Prostate gland (tissue), 2 donors: ENCODE results near the gene ZC3H18. TPM values are rescaled to one million over a fixed set of nuclear protein-coding genes. Genes with fewer than 3 reads are reported as not detected.

Experiments used
- DNase-seq: peaks from one replicate; pipeline ENCODE4 v3.0.0-alpha.2; 2019; ENCODE audit warnings: low spot score
- H3K27ac ChIP-seq, 2 donors: fragments of 200-600 bp; sonication (generic); 2 replicates each; pipeline ENCODE4 v1.5.1; 2017 to 2019
- H3K27me3 ChIP-seq: fragments of 200-600 bp; sonication (generic); replicated peaks from 2 replicates; pipeline ENCODE4 v1.5.1; 2019; ENCODE audit not compliant: insufficient read depth
- H3K36me3 ChIP-seq, 2 donors: fragments of 200-600 bp; sonication (generic); 1 replicate in 1 of 2; 2 replicates in 1 of 2; pipeline versions ENCODE4 v1.5.1 to v1.8.1; 2017 to 2019
- H3K4me1 ChIP-seq: fragments of 200-600 bp; sonication (generic); replicated peaks from 2 replicates; pipeline ENCODE4 v1.5.1; 2019
- H3K4me3 ChIP-seq, 2 donors: fragments of 200-600 bp; sonication (generic); 2 replicates each; pipeline ENCODE4 v1.5.1; 2017 to 2019
- H3K9me3 ChIP-seq: fragments of 200-600 bp; sonication (generic); 2 replicates; pipeline ENCODE4 v1.5.1; 2017
- POLR2A ChIP-seq: fragments of 450-650 bp; IDR thresholded peaks from one replicate; pipeline ENCODE4 v1.6.1; 2016; ENCODE audit warnings: antibody characterized with exemption, mild to moderate bottlenecking
- POLR2AphosphoS5 ChIP-seq: sonication (generic); formaldehyde crosslinking; IDR thresholded peaks from one replicate; pipeline ENCODE4 v1.6.1; 2017; ENCODE audit warnings: antibody characterized with exemption
- WGBS: methylation state at CpG from one replicate; pipeline ENCODE4 v1.1.5; 2018; 5-methylcytosine and 5-hydroxymethylcytosine counted together
- intact Hi-C: fragments of 100-400 bp; cut with DNase I; formaldehyde crosslinking; loops from one replicate; pipeline ENCODE4 v1.14.2; 2022
- total RNA-seq, 2 donors: library from RNA; depleted of rRNA; stranded (reverse); fragments of >200 nt; gene quantifications; one replicate each; pipeline ENCODE4 v1.1.0, GENCODE V29; 2016
- TF ChIP-seq, protein P1 (sequence below), 4 experiments: fragments of 200-600 bp in 2 of 4; fragments of 450-650 bp in 2 of 4; sonication (generic) in 2 of 4; IDR thresholded peaks; 1 replicate in 3 of 4; 2 replicates in 1 of 4; pipeline ENCODE4 v1.5.1; 2016 to 2019; ENCODE audit warnings: antibody characterized with exemption in 4 of 4, mild to moderate bottlenecking in 2 of 4, moderate library complexity in 2 of 4

ZC3H18 gene
- total RNA-seq, 2 donors from 2014 or later: 26.7 to 50.7 TPM

DNA sequence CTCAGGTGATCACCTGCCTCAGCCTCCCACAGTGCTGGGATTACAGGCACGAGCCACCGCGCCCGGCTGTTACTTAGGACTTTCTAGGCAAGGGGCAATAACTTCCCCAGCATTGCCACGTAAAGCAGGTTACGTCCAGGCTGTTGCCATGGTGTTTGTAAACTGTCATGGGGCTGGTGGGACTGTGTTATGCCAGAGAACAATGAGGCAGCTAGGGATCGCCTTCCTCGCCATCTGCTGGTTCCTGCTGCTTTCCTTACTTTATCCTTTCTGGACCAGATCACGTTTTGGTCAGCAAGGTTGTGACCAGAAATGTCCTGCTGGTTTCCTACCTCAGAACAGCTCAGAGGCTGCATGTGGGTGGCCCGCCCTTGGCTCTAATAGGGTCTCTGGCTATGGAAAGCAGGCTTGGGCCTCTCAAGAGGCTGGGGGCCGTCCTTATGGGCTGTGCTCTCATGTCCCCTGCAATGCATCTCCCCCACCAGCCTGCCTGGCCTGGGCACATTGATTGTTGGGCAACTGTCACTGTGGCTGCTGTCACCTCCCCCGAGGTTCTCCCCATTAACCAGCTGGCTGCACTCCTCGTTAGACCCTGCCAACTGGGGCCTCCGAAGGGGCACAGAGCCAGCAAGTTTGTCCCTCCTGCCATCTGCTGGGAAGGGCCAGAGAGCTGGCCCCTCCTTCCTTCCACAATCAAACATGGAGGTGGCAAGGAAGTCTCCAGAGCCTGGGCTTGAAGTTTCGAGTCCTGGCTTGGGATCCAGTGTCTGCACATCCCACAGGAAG lies 28.2 kb upstream of the ZC3H18 start:
- intact Hi-C loops: no loop called here
- Histone ChIP-seq H3K27me3 (peaks cover 7% of the 10 kb centered on the region), H3K9me3 (no peaks in the 10 kb centered on the region), H3K4me3 (no peak overlapping the region), H3K4me1 (no peaks in the 10 kb centered on the region), H3K36me3 (no peaks in the 10 kb centered on the region), H3K27ac (no peak overlapping the region)
- TF ChIP-seq POLR2A (no peak), POLR2AphosphoS5 (no peak)
- TF ChIP-seq, protein P1, sequence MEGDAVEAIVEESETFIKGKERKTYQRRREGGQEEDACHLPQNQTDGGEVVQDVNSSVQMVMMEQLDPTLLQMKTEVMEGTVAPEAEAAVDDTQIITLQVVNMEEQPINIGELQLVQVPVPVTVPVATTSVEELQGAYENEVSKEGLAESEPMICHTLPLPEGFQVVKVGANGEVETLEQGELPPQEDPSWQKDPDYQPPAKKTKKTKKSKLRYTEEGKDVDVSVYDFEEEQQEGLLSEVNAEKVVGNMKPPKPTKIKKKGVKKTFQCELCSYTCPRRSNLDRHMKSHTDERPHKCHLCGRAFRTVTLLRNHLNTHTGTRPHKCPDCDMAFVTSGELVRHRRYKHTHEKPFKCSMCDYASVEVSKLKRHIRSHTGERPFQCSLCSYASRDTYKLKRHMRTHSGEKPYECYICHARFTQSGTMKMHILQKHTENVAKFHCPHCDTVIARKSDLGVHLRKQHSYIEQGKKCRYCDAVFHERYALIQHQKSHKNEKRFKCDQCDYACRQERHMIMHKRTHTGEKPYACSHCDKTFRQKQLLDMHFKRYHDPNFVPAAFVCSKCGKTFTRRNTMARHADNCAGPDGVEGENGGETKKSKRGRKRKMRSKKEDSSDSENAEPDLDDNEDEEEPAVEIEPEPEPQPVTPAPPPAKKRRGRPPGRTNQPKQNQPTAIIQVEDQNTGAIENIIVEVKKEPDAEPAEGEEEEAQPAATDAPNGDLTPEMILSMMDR (IDR thresholded peaks at IDR 0.05): no peak
- no peak for DNase-seq
- WGBS: 61% methylated on average over 15 of the region's 15 CpGs

DNA sequence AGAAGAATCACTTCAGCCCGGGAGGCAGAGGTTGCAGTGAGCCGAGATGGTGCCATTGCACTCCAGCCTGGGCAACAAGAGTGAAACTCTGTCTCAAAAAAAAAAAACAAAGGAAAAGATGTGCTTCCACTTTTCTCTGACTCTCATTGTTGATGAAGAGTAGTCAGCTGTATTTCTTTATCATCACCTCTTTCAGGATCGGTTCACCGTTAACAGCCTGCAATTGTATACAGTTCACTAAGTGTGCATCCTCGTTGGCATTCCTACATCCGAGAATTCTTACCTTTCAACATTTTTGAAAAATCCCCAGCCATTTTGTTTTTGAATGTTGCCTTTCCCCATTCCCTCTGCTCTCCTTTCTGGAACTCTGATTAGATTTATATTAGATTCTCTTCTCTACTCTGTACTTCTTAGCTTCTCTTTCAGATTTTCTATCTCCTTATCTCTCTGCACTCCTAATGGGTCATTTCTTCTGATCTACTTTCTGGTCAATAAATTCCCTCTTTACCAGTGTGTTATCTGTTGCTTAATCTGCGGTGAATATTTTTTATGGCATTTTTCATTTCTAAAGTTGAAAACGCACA lies 26.9 kb upstream of the ZC3H18 start:
- H3K4me3 ChIP-seq: no peak overlapping the region
- DNase-seq: no peak
- no peak overlapping the region for H3K27ac ChIP-seq
- peaks cover 3% of the 10 kb centered on the region for H3K27me3 ChIP-seq
- H3K4me1 ChIP-seq: no peaks in the 10 kb centered on the region
- TF ChIP-seq POLR2A (no peak), POLR2AphosphoS5 (no peak)
- TF ChIP-seq, protein P1 (IDR thresholded peaks at IDR 0.05): no peak
- intact Hi-C loops: no loop called here
- no peaks in the 10 kb centered on the region for H3K36me3 ChIP-seq
- no peaks in the 10 kb centered on the region for H3K9me3 ChIP-seq
- WGBS: 90% methylated on average over 8 of the region's 8 CpGs

DNA sequence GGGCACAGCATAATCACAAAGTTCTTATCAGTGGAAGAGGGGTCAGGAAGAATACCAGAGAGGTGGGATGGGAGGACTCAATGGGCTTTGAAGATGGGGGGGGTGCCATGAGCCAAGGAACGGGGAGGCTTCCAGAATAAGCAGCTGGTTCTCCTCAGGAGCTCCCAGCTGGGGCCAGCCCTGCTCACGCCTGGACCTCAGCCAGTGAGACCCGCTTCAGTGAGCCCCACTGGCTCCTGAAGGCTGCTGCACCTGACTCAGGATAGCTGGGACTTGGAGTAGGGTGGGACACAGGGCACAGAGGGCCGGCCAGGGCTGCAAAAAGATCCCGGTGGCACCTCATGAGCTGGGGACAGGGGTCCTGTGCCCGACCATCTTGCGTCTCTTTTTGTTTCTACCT lies 24.4 kb upstream of the ZC3H18 start:
- 68% methylated on average over 7 of the region's 7 CpGs for WGBS
- DNase-seq: no peak
- no peak overlapping the region for H3K4me3 ChIP-seq
- no peaks in the 10 kb centered on the region for H3K4me1 ChIP-seq
- no peak overlapping the region for H3K27ac ChIP-seq
- no peaks in the 10 kb centered on the region for H3K36me3 ChIP-seq
- TF ChIP-seq POLR2A (no peak), POLR2AphosphoS5 (no peak)
- TF ChIP-seq, protein P1 (IDR thresholded peaks at IDR 0.05): no peak
- H3K27me3 ChIP-seq: no peaks in the 10 kb centered on the region
- intact Hi-C loops: no loop called here
- H3K9me3 ChIP-seq: no peaks in the 10 kb centered on the region

DNA sequence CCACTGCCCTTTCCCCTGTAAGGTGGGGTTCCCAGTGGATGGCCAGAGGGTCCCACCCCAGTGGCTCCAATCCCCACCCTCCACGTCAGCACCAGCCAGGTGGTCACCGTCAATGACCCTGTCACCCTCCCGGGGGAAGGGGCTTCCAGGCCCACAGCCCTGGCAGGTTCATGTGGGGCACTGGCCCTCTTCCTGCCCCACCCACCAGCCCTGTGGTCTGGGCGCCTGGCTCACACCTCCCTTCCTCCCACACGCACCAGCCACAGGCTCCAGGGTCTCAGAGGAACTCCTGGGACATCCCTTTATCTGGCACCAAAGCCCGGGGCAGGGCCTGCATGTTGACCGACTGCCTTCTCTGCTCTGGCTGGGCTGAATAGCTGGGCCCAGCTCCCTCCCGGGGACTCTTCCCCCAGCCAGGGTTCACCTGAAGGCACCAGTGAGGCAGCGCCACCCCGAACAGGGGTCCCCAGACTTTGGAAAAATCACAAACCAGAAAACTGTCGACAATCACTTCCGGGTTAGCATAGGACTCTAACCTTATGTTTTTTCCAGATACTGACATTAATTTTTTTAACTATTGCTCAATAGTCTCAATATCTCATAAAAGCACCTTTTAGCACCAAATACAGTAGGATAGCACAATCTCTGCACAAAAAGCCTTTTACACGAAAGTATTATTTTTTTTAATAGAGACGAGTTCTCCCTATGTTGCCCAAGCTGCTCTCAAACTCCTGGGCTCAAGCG lies 21.9 kb upstream of the ZC3H18 start:
- H3K4me1 ChIP-seq: no peaks in the 10 kb centered on the region
- intact Hi-C loops: no loop called here
- TF ChIP-seq POLR2AphosphoS5: no peak
- TF ChIP-seq POLR2A: no peak
- TF ChIP-seq, protein P1 (IDR thresholded peaks at IDR 0.05): no peak
- no peak overlapping the region for H3K4me3 ChIP-seq
- no peaks in the 10 kb centered on the region for H3K36me3 ChIP-seq
- WGBS: 61% methylated on average over 15 of the region's 15 CpGs
- no peaks in the 10 kb centered on the region for H3K27me3 ChIP-seq
- no peak overlapping the region for H3K27ac ChIP-seq
- no peak for DNase-seq
- H3K9me3 ChIP-seq: no peaks in the 10 kb centered on the region
